ENCODE data around the gene MAGI2. TPM values are rescaled to one million over a fixed set of nuclear protein-coding genes. Genes with fewer than 3 reads are reported as not detected.
"Not testable (repeated sequence)": the region's sequence is repeated elsewhere in the genome, so short reads cannot be mapped to it uniquely, and the experiment has no call there.

MAGI2 gene
- total RNA-seq, 1 donor: 18.8 TPM

DNA sequence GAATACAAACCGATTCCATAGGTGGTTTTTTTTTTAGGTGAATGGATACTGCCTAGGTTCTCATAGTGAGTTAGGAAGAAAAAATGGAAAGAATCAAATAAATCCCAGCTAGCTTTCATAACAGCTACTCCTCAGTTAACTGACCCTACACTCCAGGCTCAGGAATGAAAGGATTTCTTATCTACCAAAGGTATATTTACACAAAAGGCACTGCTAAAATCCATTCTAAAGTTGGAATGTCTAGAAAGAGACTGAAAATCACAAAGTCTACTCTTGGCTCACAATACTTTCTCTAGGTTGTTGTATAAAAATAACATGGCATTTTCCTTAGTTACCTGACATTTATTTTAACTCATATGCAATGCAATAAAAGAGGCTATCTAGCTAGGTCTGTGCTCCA lies 375.2 kb downstream of the MAGI2 start:
- TF ChIP-seq, protein P1, sequence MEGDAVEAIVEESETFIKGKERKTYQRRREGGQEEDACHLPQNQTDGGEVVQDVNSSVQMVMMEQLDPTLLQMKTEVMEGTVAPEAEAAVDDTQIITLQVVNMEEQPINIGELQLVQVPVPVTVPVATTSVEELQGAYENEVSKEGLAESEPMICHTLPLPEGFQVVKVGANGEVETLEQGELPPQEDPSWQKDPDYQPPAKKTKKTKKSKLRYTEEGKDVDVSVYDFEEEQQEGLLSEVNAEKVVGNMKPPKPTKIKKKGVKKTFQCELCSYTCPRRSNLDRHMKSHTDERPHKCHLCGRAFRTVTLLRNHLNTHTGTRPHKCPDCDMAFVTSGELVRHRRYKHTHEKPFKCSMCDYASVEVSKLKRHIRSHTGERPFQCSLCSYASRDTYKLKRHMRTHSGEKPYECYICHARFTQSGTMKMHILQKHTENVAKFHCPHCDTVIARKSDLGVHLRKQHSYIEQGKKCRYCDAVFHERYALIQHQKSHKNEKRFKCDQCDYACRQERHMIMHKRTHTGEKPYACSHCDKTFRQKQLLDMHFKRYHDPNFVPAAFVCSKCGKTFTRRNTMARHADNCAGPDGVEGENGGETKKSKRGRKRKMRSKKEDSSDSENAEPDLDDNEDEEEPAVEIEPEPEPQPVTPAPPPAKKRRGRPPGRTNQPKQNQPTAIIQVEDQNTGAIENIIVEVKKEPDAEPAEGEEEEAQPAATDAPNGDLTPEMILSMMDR (IDR thresholded peaks at IDR 0.05; ENCODE audit: extremely low read depth, low read depth, low read length): no peak
- H3K36me3 ChIP-seq (ENCODE audit: insufficient read depth, low read length): no peaks in the 10 kb centered on the region
- no peak overlapping the region for H3K4me3 ChIP-seq (ENCODE audit: insufficient read depth, low read length)
- H3K4me2 ChIP-seq (ENCODE audit: insufficient read depth, low read length): no peak overlapping the region
- no peaks in the 10 kb centered on the region for H3K27me3 ChIP-seq (ENCODE audit: insufficient read depth, low read length)
- H4K20me1 ChIP-seq (ENCODE audit: insufficient read depth, low read length): no peaks in the 10 kb centered on the region
- no peak for DNase-seq (ENCODE audit: insufficient read length, low spot score, missing footprints)
- no peak overlapping the region for H2AFZ ChIP-seq (ENCODE audit: low read length)
- H3K4me1 ChIP-seq (ENCODE audit: insufficient read depth, low read length): no peaks in the 10 kb centered on the region
- no peaks in the 10 kb centered on the region for H3K79me2 ChIP-seq (ENCODE audit: insufficient read depth, low read length)
- H3K27ac ChIP-seq (ENCODE audit: low read depth, low read length): no peak overlapping the region
- no peaks in the 10 kb centered on the region for H3K9me3 ChIP-seq (ENCODE audit: low read depth, low read length)

DNA sequence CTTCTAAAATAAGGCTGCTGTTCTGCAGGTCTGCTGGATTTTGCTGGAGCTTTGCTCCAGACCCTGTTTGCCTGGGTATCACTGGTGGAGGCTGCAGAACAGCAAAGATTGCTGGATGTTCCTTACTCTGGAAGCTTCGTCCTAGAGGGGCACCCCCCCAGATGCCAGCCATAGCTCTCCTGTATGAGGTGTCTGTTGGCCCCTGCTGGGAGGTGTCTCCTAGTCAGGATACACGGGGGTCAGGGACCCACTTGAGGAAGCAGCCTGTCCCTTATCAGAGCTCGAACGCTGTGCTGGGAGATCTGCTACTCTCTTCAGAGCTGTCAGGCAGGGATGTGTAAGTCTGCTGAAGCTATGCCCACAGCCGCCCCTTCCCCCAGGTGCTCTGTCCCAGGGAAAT lies 382.3 kb downstream of the MAGI2 start:
- not testable (repeated sequence) for H3K4me2 ChIP-seq (ENCODE audit: insufficient read depth, low read length); H3K27ac ChIP-seq (ENCODE audit: low read depth, low read length)

DNA sequence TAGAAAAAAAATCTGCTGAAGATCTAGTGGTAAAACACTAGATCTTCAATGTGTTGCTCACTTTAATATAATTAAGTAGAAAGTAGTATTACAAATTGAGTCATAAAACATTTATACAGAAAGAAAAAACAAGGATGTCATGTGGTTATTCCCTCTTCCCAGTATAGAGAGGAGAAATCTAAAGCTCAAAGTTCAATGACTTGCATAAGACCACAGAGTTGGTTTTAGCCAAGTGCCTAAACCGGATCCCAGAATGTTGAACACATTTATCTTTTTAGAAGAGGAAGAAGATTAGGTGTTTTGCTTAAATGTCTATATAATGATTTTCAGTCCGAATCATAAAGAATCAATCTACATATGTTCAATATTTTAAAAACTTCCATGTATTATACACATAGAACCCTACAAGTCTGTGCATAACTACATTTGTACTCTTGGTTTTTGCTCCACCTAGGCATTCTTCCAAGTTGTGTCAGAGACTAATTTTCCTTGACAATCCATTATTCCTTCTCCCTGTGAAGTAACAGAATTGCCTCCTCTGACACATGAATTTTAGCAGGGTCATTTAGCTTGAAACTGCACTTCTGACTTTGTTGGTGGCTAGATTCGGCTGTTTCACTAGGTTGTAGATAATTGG lies 389.2 kb downstream of the MAGI2 start:
- no peaks in the 10 kb centered on the region for H3K27me3 ChIP-seq (ENCODE audit: insufficient read depth, low read length)
- no peaks in the 10 kb centered on the region for H3K79me2 ChIP-seq (ENCODE audit: insufficient read depth, low read length)
- no peaks in the 10 kb centered on the region for H4K20me1 ChIP-seq (ENCODE audit: insufficient read depth, low read length)
- H3K36me3 ChIP-seq (ENCODE audit: insufficient read depth, low read length): no peaks in the 10 kb centered on the region
- H3K9me3 ChIP-seq (ENCODE audit: low read depth, low read length): no peaks in the 10 kb centered on the region
- no peak for DNase-seq (ENCODE audit: insufficient read length, low spot score, missing footprints)
- TF ChIP-seq, protein P1 (IDR thresholded peaks at IDR 0.05; ENCODE audit: extremely low read depth, low read depth, low read length): no peak
- H3K4me1 ChIP-seq (ENCODE audit: insufficient read depth, low read length): no peaks in the 10 kb centered on the region
- no peak overlapping the region for H2AFZ ChIP-seq (ENCODE audit: low read length)
- no peak overlapping the region for H3K4me2 ChIP-seq (ENCODE audit: insufficient read depth, low read length)
- no peak overlapping the region for H3K27ac ChIP-seq (ENCODE audit: low read depth, low read length)
- no peak overlapping the region for H3K4me3 ChIP-seq (ENCODE audit: insufficient read depth, low read length)

More for the DNA sequence above, 382.3 kb downstream of the MAGI2 start:
- H4K20me1 ChIP-seq (ENCODE audit: insufficient read depth, low read length); DNase-seq (ENCODE audit: insufficient read length, low spot score, missing footprints); H3K36me3 ChIP-seq (ENCODE audit: insufficient read depth, low read length); H3K27me3 ChIP-seq (ENCODE audit: insufficient read depth, low read length); H3K4me3 ChIP-seq (ENCODE audit: insufficient read depth, low read length); H2AFZ ChIP-seq (ENCODE audit: low read length); H3K9me3 ChIP-seq (ENCODE audit: low read depth, low read length); H3K79me2 ChIP-seq (ENCODE audit: insufficient read depth, low read length); H3K4me1 ChIP-seq (ENCODE audit: insufficient read depth, low read length): not testable (repeated sequence)

DNA sequence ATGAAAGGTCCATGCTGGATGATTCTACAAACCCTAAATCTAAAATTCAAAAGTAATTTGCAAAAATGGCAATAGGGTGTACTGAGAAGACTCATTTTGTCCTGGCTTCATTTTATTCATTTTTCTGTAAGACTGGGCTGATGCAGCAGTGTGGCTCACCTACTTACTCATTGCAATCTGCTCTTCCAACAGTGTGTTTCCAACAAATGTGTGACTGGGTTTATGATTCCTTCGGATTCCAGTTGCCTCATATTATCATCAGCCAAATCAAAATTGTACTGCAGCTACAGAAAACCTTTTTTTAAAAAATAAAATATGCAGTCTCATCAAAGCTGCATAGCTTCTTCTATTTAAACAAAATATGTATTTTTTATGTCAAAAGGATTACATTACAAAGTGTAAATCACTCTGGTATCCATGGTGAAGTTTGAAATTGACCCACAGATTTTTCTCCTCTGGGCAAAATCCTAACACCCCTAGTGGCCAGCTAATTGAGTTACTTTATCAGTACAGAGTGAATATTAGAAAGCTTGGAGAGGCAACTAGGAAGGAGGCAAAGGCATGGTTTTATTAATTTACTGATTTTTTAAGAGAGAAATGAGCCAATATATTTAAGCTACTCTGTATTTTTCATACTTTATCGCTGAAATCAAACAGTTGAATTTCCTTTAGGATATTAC lies 390.3 kb downstream of the MAGI2 start:
- Histone ChIP-seq H3K9me3 (ENCODE audit: low read depth, low read length) (no peaks in the 10 kb centered on the region), H3K36me3 (ENCODE audit: insufficient read depth, low read length) (no peaks in the 10 kb centered on the region), H3K79me2 (ENCODE audit: insufficient read depth, low read length) (no peaks in the 10 kb centered on the region), H3K4me1 (ENCODE audit: insufficient read depth, low read length) (no peaks in the 10 kb centered on the region), H3K4me3 (ENCODE audit: insufficient read depth, low read length) (no peak overlapping the region), H3K4me2 (ENCODE audit: insufficient read depth, low read length) (no peak overlapping the region), H3K27me3 (ENCODE audit: insufficient read depth, low read length) (no peaks in the 10 kb centered on the region), H3K27ac (ENCODE audit: low read depth, low read length) (no peak overlapping the region), H2AFZ (ENCODE audit: low read length) (no peak overlapping the region), H4K20me1 (ENCODE audit: insufficient read depth, low read length) (no peaks in the 10 kb centered on the region)
- DNase-seq (ENCODE audit: insufficient read length, low spot score, missing footprints): no peak
- TF ChIP-seq, protein P1 (IDR thresholded peaks at IDR 0.05; ENCODE audit: extremely low read depth, low read depth, low read length): peak; percentile 40

Data from osteoblast (primary cell).